ENCODE data around the gene TNS1.

TNS1 gene

GRCh38 chr2:217829420-217829819 lies 173.4 kb downstream of the TNS1 start:
- Mint-ChIP-seq H3K27me3 (ENCODE audit: low read depth) (no peaks in the 10 kb centered on the region), H3K9me3 (no peaks in the 10 kb centered on the region)

GRCh38 chr2:217828336-217828735 lies 174.5 kb downstream of the TNS1 start:
- no peaks in the 10 kb centered on the region for H3K36me3 Mint-ChIP-seq (ENCODE audit: low read depth)
- DNase-seq (ENCODE audit: low spot score), result no peak
- no peak overlapping the region for H3K4me3 Mint-ChIP-seq
- H3K9me3 Mint-ChIP-seq, result no peaks in the 10 kb centered on the region
- H3K4me1 Mint-ChIP-seq (ENCODE audit: low read depth), result no peaks in the 10 kb centered on the region
- no peak overlapping the region for H3K27ac Mint-ChIP-seq
- no peaks in the 10 kb centered on the region for H3K27me3 Mint-ChIP-seq (ENCODE audit: low read depth)

More at GRCh38 chr2:217829420-217829819, 173.4 kb downstream of the TNS1 start:
- no peak overlapping the region for H3K4me3 Mint-ChIP-seq
- H3K4me1 Mint-ChIP-seq (ENCODE audit: low read depth), result no peaks in the 10 kb centered on the region
- H3K36me3 Mint-ChIP-seq (ENCODE audit: low read depth), result no peaks in the 10 kb centered on the region
- H3K27ac Mint-ChIP-seq, result no peak overlapping the region
- DNase-seq (ENCODE audit: low spot score), result no peak

GRCh38 chr2:217827430-217828201 lies 175.2 kb downstream of the TNS1 start:
- no peak for DNase-seq (ENCODE audit: low spot score)
- Mint-ChIP-seq H3K36me3 (ENCODE audit: low read depth) (no peaks in the 10 kb centered on the region), H3K4me1 (ENCODE audit: low read depth) (no peaks in the 10 kb centered on the region), H3K9me3 (no peaks in the 10 kb centered on the region), H3K27ac (no peak overlapping the region), H3K4me3 (no peak overlapping the region), H3K27me3 (ENCODE audit: low read depth) (no peaks in the 10 kb centered on the region)

GRCh38 chr2:217826991-217827390 lies 175.8 kb downstream of the TNS1 start:
- Mint-ChIP-seq H3K4me1 (ENCODE audit: low read depth) (no peaks in the 10 kb centered on the region), H3K27me3 (ENCODE audit: low read depth) (no peaks in the 10 kb centered on the region), H3K4me3 (no peak overlapping the region), H3K27ac (no peak overlapping the region), H3K36me3 (ENCODE audit: low read depth) (no peaks in the 10 kb centered on the region), H3K9me3 (no peaks in the 10 kb centered on the region)
- DNase-seq (ENCODE audit: low spot score), result no peak

GRCh38 chr2:217826520-217826919 lies 176.3 kb downstream of the TNS1 start:
- no peak overlapping the region for H3K4me3 Mint-ChIP-seq

GRCh38 chr2:217825469-217826235 lies 177.1 kb downstream of the TNS1 start:
- H3K27ac Mint-ChIP-seq, result no peak overlapping the region
- no peaks in the 10 kb centered on the region for H3K9me3 Mint-ChIP-seq

More at GRCh38 chr2:217826520-217826919, 176.3 kb downstream of the TNS1 start:
- H3K27ac Mint-ChIP-seq, result no peak overlapping the region
- H3K36me3 Mint-ChIP-seq (ENCODE audit: low read depth), result no peaks in the 10 kb centered on the region
- H3K27me3 Mint-ChIP-seq (ENCODE audit: low read depth), result no peaks in the 10 kb centered on the region
- no peaks in the 10 kb centered on the region for H3K9me3 Mint-ChIP-seq
- DNase-seq (ENCODE audit: low spot score), result no peak
- no peaks in the 10 kb centered on the region for H3K4me1 Mint-ChIP-seq (ENCODE audit: low read depth)

GRCh38 chr2:217824223-217824622 lies 178.6 kb downstream of the TNS1 start:
- no peaks in the 10 kb centered on the region for H3K4me1 Mint-ChIP-seq (ENCODE audit: low read depth)
- DNase-seq (ENCODE audit: low spot score), result no peak
- H3K27ac Mint-ChIP-seq, result no peak overlapping the region
- no peaks in the 10 kb centered on the region for H3K9me3 Mint-ChIP-seq
- H3K36me3 Mint-ChIP-seq (ENCODE audit: low read depth), result no peaks in the 10 kb centered on the region
- no peaks in the 10 kb centered on the region for H3K27me3 Mint-ChIP-seq (ENCODE audit: low read depth)
- H3K4me3 Mint-ChIP-seq, result no peak overlapping the region

More at GRCh38 chr2:217825469-217826235, 177.1 kb downstream of the TNS1 start:
- H3K27me3 Mint-ChIP-seq (ENCODE audit: low read depth), result no peaks in the 10 kb centered on the region
- H3K4me1 Mint-ChIP-seq (ENCODE audit: low read depth), result no peaks in the 10 kb centered on the region
- DNase-seq (ENCODE audit: low spot score), result no peak
- no peak overlapping the region for H3K4me3 Mint-ChIP-seq
- H3K36me3 Mint-ChIP-seq (ENCODE audit: low read depth), result no peaks in the 10 kb centered on the region

- no peak for DNase-seq (ENCODE audit: low spot score)
- no peaks in the 10 kb centered on the region for H3K27me3 Mint-ChIP-seq (ENCODE audit: low read depth)
- H3K36me3 Mint-ChIP-seq (ENCODE audit: low read depth), result no peaks in the 10 kb centered on the region
- H3K27ac Mint-ChIP-seq, result no peak overlapping the region
- H3K9me3 Mint-ChIP-seq, result no peaks in the 10 kb centered on the region
- H3K4me3 Mint-ChIP-seq, result no peak overlapping the region
- H3K4me1 Mint-ChIP-seq (ENCODE audit: low read depth), result no peaks in the 10 kb centered on the region
Measured at GRCh38 chr2:217823626-217824025, 179.2 kb downstream of the TNS1 start.

GRCh38 chr2:217822296-217823252 lies 180.2 kb downstream of the TNS1 start:
- Mint-ChIP-seq H3K27ac (no peak overlapping the region), H3K27me3 (ENCODE audit: low read depth) (no peaks in the 10 kb centered on the region), H3K9me3 (no peaks in the 10 kb centered on the region), H3K36me3 (ENCODE audit: low read depth) (no peaks in the 10 kb centered on the region), H3K4me1 (ENCODE audit: low read depth) (no peaks in the 10 kb centered on the region), H3K4me3 (no peak overlapping the region)
- DNase-seq (ENCODE audit: low spot score), result no peak

GRCh38 chr2:217821536-217822147 lies 181.2 kb downstream of the TNS1 start:
- no peak for DNase-seq (ENCODE audit: low spot score)
- H3K27me3 Mint-ChIP-seq (ENCODE audit: low read depth), result no peaks in the 10 kb centered on the region
- no peak overlapping the region for H3K27ac Mint-ChIP-seq
- no peaks in the 10 kb centered on the region for H3K9me3 Mint-ChIP-seq
- H3K4me1 Mint-ChIP-seq (ENCODE audit: low read depth), result no peaks in the 10 kb centered on the region
- H3K36me3 Mint-ChIP-seq (ENCODE audit: low read depth), result no peaks in the 10 kb centered on the region
- H3K4me3 Mint-ChIP-seq, result no peak overlapping the region

- no peaks in the 10 kb centered on the region for H3K36me3 Mint-ChIP-seq (ENCODE audit: low read depth)
- no peaks in the 10 kb centered on the region for H3K9me3 Mint-ChIP-seq
- no peaks in the 10 kb centered on the region for H3K27me3 Mint-ChIP-seq (ENCODE audit: low read depth)
- H3K4me3 Mint-ChIP-seq, result no peak overlapping the region
- no peak overlapping the region for H3K27ac Mint-ChIP-seq
- no peak for DNase-seq (ENCODE audit: low spot score)
- H3K4me1 Mint-ChIP-seq (ENCODE audit: low read depth), result no peaks in the 10 kb centered on the region
Measured at GRCh38 chr2:217820904-217821303, 181.9 kb downstream of the TNS1 start.

GRCh38 chr2:217820091-217820819 lies 182.5 kb downstream of the TNS1 start:
- Mint-ChIP-seq H3K4me1 (ENCODE audit: low read depth) (no peaks in the 10 kb centered on the region), H3K36me3 (ENCODE audit: low read depth) (no peaks in the 10 kb centered on the region)
- DNase-seq (ENCODE audit: low spot score), result no peak

More at GRCh38 chr2:217820091-217820819, 182.5 kb downstream of the TNS1 start:
- no peak overlapping the region for H3K27ac Mint-ChIP-seq
- H3K27me3 Mint-ChIP-seq (ENCODE audit: low read depth), result no peaks in the 10 kb centered on the region
- no peaks in the 10 kb centered on the region for H3K9me3 Mint-ChIP-seq
- no peak overlapping the region for H3K4me3 Mint-ChIP-seq
